K562 (cell line): ENCODE data around the gene USPL1.
"Not testable (repeated sequence)": the region's sequence is repeated elsewhere in the genome, so short reads cannot be mapped to it uniquely, and the experiment has no call there.

Source experiments
- CHD1 ChIP-seq: fragments of 200-600 bp; sonication (generic); IDR thresholded peaks from one replicate; pipeline ENCODE4 v1.6.1; 2012; ENCODE audit warnings: mild to moderate bottlenecking, moderate library complexity, low read length, inconsistent platforms
- NR2C1 ChIP-seq, 2 experiments: fragments of 450-650 bp; IDR thresholded peaks; 2 replicates each; pipeline ENCODE4 v1.6.1; 2017; ENCODE audit warnings: mild to moderate bottlenecking in 2 of 2, antibody characterized with exemption in 1 of 2, inconsistent platforms in 1 of 2, missing compliant biosample characterization in 1 of 2, missing genetic modification characterization in 1 of 2
- POLR2AphosphoS5 ChIP-seq: IDR thresholded peaks from 2 replicates; pipeline ENCODE4 v1.6.1; 2011; ENCODE audit warnings: mild to moderate bottlenecking, low read depth, low read length, moderate library complexity; ENCODE audit not compliant: control insufficient read depth, insufficient read depth
- RFX5 ChIP-seq: IDR thresholded peaks from 2 replicates; pipeline ENCODE4 v1.6.1; 2011; ENCODE audit warnings: low read depth, mild to moderate bottlenecking, improper control_type of control experiment, low read length
- ZNF121 ChIP-seq: sonication (generic); formaldehyde crosslinking; conservative IDR thresholded peaks from 2 replicates; pipeline ENCODE4 v1.8.0; 2022; ENCODE audit warnings: missing genetic modification reagents
- TF ChIP-seq, protein P1 (sequence below), 2 experiments: fragments of 450-650 bp; IDR thresholded peaks; 2 replicates each; pipeline ENCODE4 v1.6.1; 2016

DNA sequence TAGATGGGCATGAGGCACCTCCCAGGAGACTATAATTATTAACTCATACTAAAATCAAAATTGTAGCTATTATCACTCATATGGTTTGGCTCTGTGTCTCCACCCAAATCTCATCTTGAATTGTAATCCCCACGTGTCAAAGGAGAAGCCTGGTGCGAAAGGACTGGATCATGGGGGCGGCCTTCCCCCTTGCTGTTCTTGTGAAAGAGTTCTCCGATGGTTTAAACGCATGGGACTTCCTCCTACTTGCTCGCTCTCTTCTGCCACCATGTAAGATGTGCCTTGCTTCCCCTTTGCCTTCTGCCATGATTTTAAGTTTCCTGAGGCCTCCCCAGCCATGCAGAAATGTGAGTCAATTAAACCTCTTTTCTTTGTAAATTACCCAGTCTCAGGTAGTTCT lies 10.5 kb upstream of the USPL1 start:
- not testable (repeated sequence) for TF ChIP-seq NR2C1 (IDR thresholded peaks at IDR 0.05); NR2C1 (tag; IDR thresholded peaks at IDR 0.05); CHD1; RFX5; POLR2AphosphoS5; ZNF121 (CRISPR knock-in tag)
- TF ChIP-seq, protein P1, sequence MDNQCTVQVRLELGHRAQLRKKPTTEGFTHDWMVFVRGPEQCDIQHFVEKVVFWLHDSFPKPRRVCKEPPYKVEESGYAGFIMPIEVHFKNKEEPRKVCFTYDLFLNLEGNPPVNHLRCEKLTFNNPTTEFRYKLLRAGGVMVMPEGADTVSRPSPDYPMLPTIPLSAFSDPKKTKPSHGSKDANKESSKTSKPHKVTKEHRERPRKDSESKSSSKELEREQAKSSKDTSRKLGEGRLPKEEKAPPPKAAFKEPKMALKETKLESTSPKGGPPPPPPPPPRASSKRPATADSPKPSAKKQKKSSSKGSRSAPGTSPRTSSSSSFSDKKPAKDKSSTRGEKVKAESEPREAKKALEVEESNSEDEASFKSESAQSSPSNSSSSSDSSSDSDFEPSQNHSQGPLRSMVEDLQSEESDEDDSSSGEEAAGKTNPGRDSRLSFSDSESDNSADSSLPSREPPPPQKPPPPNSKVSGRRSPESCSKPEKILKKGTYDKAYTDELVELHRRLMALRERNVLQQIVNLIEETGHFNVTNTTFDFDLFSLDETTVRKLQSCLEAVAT (IDR thresholded peaks at IDR 0.05), result not testable (repeated sequence)
